Liver (tissue), 3 donors: Measurements from ENCODE around the gene UGT2B7.

ENCODE experiments used
- ATF3 ChIP-seq: IDR thresholded peaks from 2 replicates; pipeline ENCODE4 v1.6.1; 2016; ENCODE audit warnings: antibody characterized with exemption
- CTCF ChIP-seq: fragments of 150-350 bp; IDR thresholded peaks from 2 replicates; pipeline ENCODE4 v1.5.1; 2017; ENCODE audit warnings: improper control_type of control experiment, low read depth, low read length; ENCODE audit not compliant: missing input control
- MAX ChIP-seq: IDR thresholded peaks from 2 replicates; pipeline ENCODE4 v1.6.1; 2016; ENCODE audit warnings: antibody characterized with exemption
- donor health status: healthy.
- donor health status: healthy.

DNA sequence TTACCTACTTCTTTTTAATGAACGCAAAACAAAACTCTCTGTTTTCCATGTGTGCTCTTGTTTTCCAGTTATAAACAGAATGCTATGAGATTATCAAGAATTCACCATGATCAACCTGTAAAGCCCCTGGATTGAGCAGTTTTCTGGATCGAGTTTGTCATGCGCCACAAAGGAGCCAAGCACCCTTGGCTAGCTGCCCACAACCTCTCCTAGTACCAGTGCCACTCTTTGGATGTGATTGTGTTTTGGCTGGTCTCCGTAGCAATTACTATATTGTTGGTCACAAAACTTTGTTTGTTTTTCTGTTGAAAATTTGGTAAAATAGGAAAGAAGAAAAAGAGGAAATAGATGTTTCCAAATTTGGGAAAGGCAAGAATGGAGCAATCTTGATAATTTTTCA lies 51.1 kb downstream of the UGT2B7 start:
- no peak for TF ChIP-seq MAX
- no peak for TF ChIP-seq CTCF
- TF ChIP-seq ATF3 = no peak
